ENCODE data around the gene GJD3. TPM values are rescaled to one million over a fixed set of nuclear protein-coding genes. Genes with fewer than 3 reads are reported as not detected.

The GJD3 gene
- total and polyA plus RNA-seq, 7 experiments from 2014 or later, result 0.27 TPM; not detected in 6

- POLR2A ChIA-PET, result interaction anchor here (0.6 to 1.4 kb wide), 12 partner anchors 36 to 1488 kb away, joined by 3 to 9 read pairs (median 3); partner anchors contain the start of gene TOP2A
- intact Hi-C loops (cut with micrococcal nuclease), result loop anchor here (1.0 to 5.0 kb wide), 4 partner anchors 35 to 198 kb away; partner anchors contain the start of gene IGFBP4 (in 1 of the 2)
Observed at GRCh38 chr17:40361925-40362695, 2.4 kb downstream of the GJD3 start.

GRCh38 chr17:40361063-40361924 lies 3.2 kb downstream of the GJD3 start:
- H3K4me3 ChIP-seq (ENCODE audit: low read length), result no peak overlapping the region
- Mint-ChIP-seq H3K36me3 (peaks cover 0 to 4% (median 0%) of the 10 kb centered on the region in 5 donors), H3K27me3 (peaks cover 0 to 23% (median 8%) of the 10 kb centered on the region in 5 donors), H3K4me3 (peak overlapping the region in 5 of 10 donors; percentile 23 to 49 (median 39)), H3K9me3 (no peaks in the 10 kb centered on the region), H3K4me1 (peaks cover 4 to 36% (median 12%) of the 10 kb centered on the region in 7 donors), H3K27ac (peak overlapping the region in 4 of 9 donors; percentile 46 to 55 (median 48))
- POLR2A ChIA-PET, result interaction anchor here (0.6 to 2.1 kb wide), 5 partner anchors 12 to 1489 kb away, joined by 3 to 7 read pairs (median 3); no protein-coding TSS in a partner anchor
- no peaks in the 10 kb centered on the region for H3K9me3 ChIP-seq (ENCODE audit: control insufficient read depth in 2 of 3, low read length in 3 of 3)
- CTCF ChIA-PET, result interaction anchor here (0.7 to 2.8 kb wide), 6 partner anchors 56 to 173 kb away, joined by 3 to 13 read pairs (median 4); partner anchors contain the start of gene TOP2A
- no peak overlapping the region for H3K27ac ChIP-seq (ENCODE audit: low read depth, low read length)
- peaks cover 0 to 3% (median 0%) of the 10 kb centered on the region in 3 experiments for H3K36me3 ChIP-seq (ENCODE audit: control insufficient read depth in 2 of 3, insufficient read depth in 3 of 3, low read length in 3 of 3)
- peaks cover 4 to 7% of the 10 kb centered on the region in 2 donors for H3K4me1 ChIP-seq (ENCODE audit: control insufficient read depth in 2 of 2, insufficient read depth in 2 of 2, low read length in 2 of 2)
- DNase-seq (no peak), ATAC-seq (no peak)
- H3K27me3 ChIP-seq (ENCODE audit: control insufficient read depth in 2 of 2, insufficient read depth in 2 of 2, low read length in 2 of 2), result no peaks in the 10 kb centered on the region
- intact Hi-C loops (cut with micrococcal nuclease), result loop anchor here in 1 of 2 donors (5.0 kb wide), 1 partner anchor 36 kb away; no protein-coding TSS in a partner anchor

More at GRCh38 chr17:40361925-40362695, 2.4 kb downstream of the GJD3 start:
- Histone ChIP-seq H3K9me3 (ENCODE audit: control insufficient read depth in 2 of 3, low read length in 3 of 3) (no peaks in the 10 kb centered on the region), H3K36me3 (ENCODE audit: control insufficient read depth in 2 of 3, insufficient read depth in 3 of 3, low read length in 3 of 3) (no peaks in the 10 kb centered on the region), H3K27ac (ENCODE audit: low read depth, low read length) (no peak overlapping the region), H3K4me3 (ENCODE audit: low read length) (peak overlapping the region; percentile 35), H3K27me3 (ENCODE audit: control insufficient read depth in 2 of 2, insufficient read depth in 2 of 2, low read length in 2 of 2) (no peaks in the 10 kb centered on the region), H3K4me1 (ENCODE audit: control insufficient read depth in 2 of 2, insufficient read depth in 2 of 2, low read length in 2 of 2) (peaks cover 4 to 7% of the 10 kb centered on the region in 2 donors)
- no peak for DNase-seq
- ATAC-seq, result peak; percentile 3
- peaks cover 0 to 4% (median 0%) of the 10 kb centered on the region in 5 donors for H3K36me3 Mint-ChIP-seq
- H3K9me3 Mint-ChIP-seq, result no peaks in the 10 kb centered on the region
- H3K4me3 Mint-ChIP-seq, result peak overlapping the region; percentile 10 to 85 (median 48)
- H3K4me1 Mint-ChIP-seq, result peaks cover 4 to 37% (median 12%) of the 10 kb centered on the region in 7 donors
- H3K27me3 Mint-ChIP-seq, result peaks cover 0 to 23% (median 8%) of the 10 kb centered on the region in 5 donors
- H3K27ac Mint-ChIP-seq, result peak overlapping the region in 1 of 9 donors; percentile 85
- CTCF ChIA-PET, result interaction anchor here (0.5 to 2.8 kb wide), 5 partner anchors 56 to 1946 kb away, joined by 3 to 13 read pairs (median 3); no protein-coding TSS in a partner anchor

GRCh38 chr17:40360091-40360490 lies 4.4 kb downstream of the GJD3 start:
- peaks cover 4 to 7% of the 10 kb centered on the region in 2 donors for H3K4me1 ChIP-seq (ENCODE audit: control insufficient read depth in 2 of 2, insufficient read depth in 2 of 2, low read length in 2 of 2)
- peaks cover 0 to 15% (median 0%) of the 10 kb centered on the region in 3 experiments for H3K36me3 ChIP-seq (ENCODE audit: control insufficient read depth in 2 of 3, insufficient read depth in 3 of 3, low read length in 3 of 3)
- H3K27me3 Mint-ChIP-seq, result peaks cover 0 to 23% (median 8%) of the 10 kb centered on the region in 5 donors
- no peak overlapping the region for H3K27ac ChIP-seq (ENCODE audit: low read depth, low read length)
- POLR2A ChIA-PET, result interaction anchor here (0.9 to 2.1 kb wide), 2 partner anchors 55 to 172 kb away, joined by 5 to 7 read pairs; no protein-coding TSS in a partner anchor
- H3K27ac Mint-ChIP-seq, result no peak overlapping the region
- DNase-seq, result no peak
- peaks cover 0 to 5% (median 0%) of the 10 kb centered on the region in 5 donors for H3K36me3 Mint-ChIP-seq
- no peak for ATAC-seq
- peak overlapping the region in 1 of 10 donors; percentile 43 for H3K4me3 Mint-ChIP-seq
- H3K4me3 ChIP-seq (ENCODE audit: low read length), result no peak overlapping the region
- H3K4me1 Mint-ChIP-seq, result peaks cover 4 to 34% (median 12%) of the 10 kb centered on the region in 7 donors
- H3K27me3 ChIP-seq (ENCODE audit: control insufficient read depth in 2 of 2, insufficient read depth in 2 of 2, low read length in 2 of 2), result no peaks in the 10 kb centered on the region
- intact Hi-C loops (cut with micrococcal nuclease), result loop anchor here in 1 of 2 donors (5.0 kb wide), 1 partner anchor 37 kb away; no protein-coding TSS in a partner anchor
- no peaks in the 10 kb centered on the region for H3K9me3 Mint-ChIP-seq
- no peaks in the 10 kb centered on the region for H3K9me3 ChIP-seq (ENCODE audit: control insufficient read depth in 2 of 3, low read length in 3 of 3)
- CTCF ChIA-PET, result interaction anchor here (0.7 to 2.7 kb wide), 6 partner anchors 53 to 197 kb away, joined by 3 to 25 read pairs (median 4); no protein-coding TSS in a partner anchor

- Mint-ChIP-seq H3K27me3 (peaks cover 0 to 23% (median 8%) of the 10 kb centered on the region in 5 donors), H3K27ac (peak overlapping the region in 5 of 9 donors; percentile 9 to 74 (median 20)), H3K36me3 (peaks cover 0 to 5% (median 0%) of the 10 kb centered on the region in 5 donors), H3K4me3 (peak overlapping the region in 7 of 10 donors; percentile 5 to 59 (median 38)), H3K4me1 (peaks cover 4 to 22% (median 10%) of the 10 kb centered on the region in 7 donors), H3K9me3 (no peaks in the 10 kb centered on the region)
- no peaks in the 10 kb centered on the region for H3K9me3 ChIP-seq (ENCODE audit: control insufficient read depth in 2 of 3, low read length in 3 of 3)
- POLR2A ChIA-PET, result interaction anchor here (0.8 to 1.6 kb wide), 4 partner anchors 10 to 200 kb away, joined by 3 to 5 read pairs (median 4); partner anchors contain the start of gene TOP2A
- peaks cover under 1 to 4% of the 10 kb centered on the region in 2 donors for H3K4me1 ChIP-seq (ENCODE audit: control insufficient read depth in 2 of 2, insufficient read depth in 2 of 2, low read length in 2 of 2)
- H3K36me3 ChIP-seq (ENCODE audit: control insufficient read depth in 2 of 3, insufficient read depth in 3 of 3, low read length in 3 of 3), result peaks cover 0 to 27% (median 0%) of the 10 kb centered on the region in 3 experiments
- CTCF ChIA-PET, result interaction anchor here (0.6 to 11.9 kb wide), 15 partner anchors 13 to 266 kb away, joined by 3 to 233 read pairs (median 4); no protein-coding TSS in a partner anchor
- H3K27me3 ChIP-seq (ENCODE audit: control insufficient read depth in 2 of 2, insufficient read depth in 2 of 2, low read length in 2 of 2), result no peaks in the 10 kb centered on the region
- H3K27ac ChIP-seq (ENCODE audit: low read depth, low read length), result no peak overlapping the region
- intact Hi-C loops (cut with micrococcal nuclease), result loop anchor here (1.0 to 5.0 kb wide), 10 partner anchors 40 to 1308 kb away; partner anchors contain the start of gene IGFBP4 (in 1 of the 2)
- DNase-seq (peak; percentile 70 to 91 (median 81)), ATAC-seq (peak; percentile 75)
- H3K4me3 ChIP-seq (ENCODE audit: low read length), result no peak overlapping the region
Observed at GRCh38 chr17:40358323-40359038, 6.1 kb downstream of the GJD3 start.

GRCh38 chr17:40356990-40357881 lies 7.3 kb downstream of the GJD3 start:
- ChIA-PET CTCF (interaction anchor here (0.6 to 11.9 kb wide), 9 partner anchors 11 to 267 kb away, joined by 3 to 233 read pairs (median 4); no protein-coding TSS in a partner anchor), POLR2A (interaction anchor here (0.8 to 1.6 kb wide), 5 partner anchors 9 to 202 kb away, joined by 3 to 5 read pairs (median 4); partner anchors contain the start of gene TOP2A)
- ATAC-seq, result no peak
- Mint-ChIP-seq H3K36me3 (peaks cover 4 to 8% (median 5%) of the 10 kb centered on the region in 5 donors), H3K27me3 (peaks cover 0 to 20% (median 8%) of the 10 kb centered on the region in 5 donors), H3K27ac (no peak overlapping the region), H3K4me3 (peak overlapping the region in 1 of 10 donors; percentile 23), H3K4me1 (peaks cover 8 to 25% (median 15%) of the 10 kb centered on the region in 7 donors), H3K9me3 (no peaks in the 10 kb centered on the region)
- H3K36me3 ChIP-seq (ENCODE audit: control insufficient read depth in 2 of 3, insufficient read depth in 3 of 3, low read length in 3 of 3), result peaks cover 0 to 38% (median 1%) of the 10 kb centered on the region in 3 experiments
- H3K9me3 ChIP-seq (ENCODE audit: control insufficient read depth in 2 of 3, low read length in 3 of 3), result no peaks in the 10 kb centered on the region
- H3K4me1 ChIP-seq (ENCODE audit: control insufficient read depth in 2 of 2, insufficient read depth in 2 of 2, low read length in 2 of 2), result peaks cover 0 to 1% of the 10 kb centered on the region in 2 donors
- H3K4me3 ChIP-seq (ENCODE audit: low read length), result no peak overlapping the region
- intact Hi-C loops (cut with micrococcal nuclease), result loop anchor here in 1 of 2 donors (5.0 kb wide), 1 partner anchor 155 kb away; no protein-coding TSS in a partner anchor
- H3K27ac ChIP-seq (ENCODE audit: low read depth, low read length), result no peak overlapping the region
- no peak for DNase-seq
- no peaks in the 10 kb centered on the region for H3K27me3 ChIP-seq (ENCODE audit: control insufficient read depth in 2 of 2, insufficient read depth in 2 of 2, low read length in 2 of 2)

All from naive thymus-derived CD4-positive, alpha-beta T cell (primary cell).